H9 (cell line): Measurements from ENCODE around the gene LENG1. TPM values are rescaled to one million over a fixed set of nuclear protein-coding genes. Genes with fewer than 3 reads are reported as not detected.

Source experiments
- DNase-seq: peaks from one replicate; pipeline ENCODE4 v3.0.0-alpha.2; 2017
- H2AFZ ChIP-seq: one replicate; pipeline ENCODE4 v1.6.1; 2013; ENCODE audit warnings: mild to moderate bottlenecking, low read length, control low read depth, moderate library complexity
- H2AK5ac ChIP-seq: 2 replicates; pipeline ENCODE4 v1.6.1; 2013; ENCODE audit warnings: low read length, control low read depth, mixed read lengths; ENCODE audit not compliant: insufficient read length
- H2BK120ac ChIP-seq: one replicate; pipeline ENCODE4 v1.6.1; 2013; ENCODE audit warnings: low read depth, mild to moderate bottlenecking, low read length, control low read depth, inconsistent platforms; ENCODE audit not compliant: poor library complexity, severe bottlenecking
- H2BK12ac ChIP-seq: 2 replicates; pipeline ENCODE4 v1.6.1; 2013; ENCODE audit warnings: low read length, control low read depth, mixed read lengths, low read depth; ENCODE audit not compliant: insufficient read length
- H2BK15ac ChIP-seq: 2 replicates; pipeline ENCODE4 v1.6.1; 2013; ENCODE audit warnings: low read depth, low read length, control low read depth
- H2BK20ac ChIP-seq: one replicate; pipeline ENCODE4 v1.6.1; 2013; ENCODE audit warnings: low read depth, mild to moderate bottlenecking, low read length, control low read depth, inconsistent platforms; ENCODE audit not compliant: poor library complexity, severe bottlenecking
- H2BK5ac ChIP-seq: 2 replicates; pipeline ENCODE4 v1.6.1; 2013; ENCODE audit warnings: low read length, control low read depth, mixed read lengths; ENCODE audit not compliant: insufficient read length
- H3K14ac ChIP-seq: 2 replicates; pipeline ENCODE4 v1.6.1; 2013; ENCODE audit warnings: low read length, control low read depth; ENCODE audit not compliant: insufficient read depth
- H3K18ac ChIP-seq: 2 replicates; pipeline ENCODE4 v1.6.1; 2013; ENCODE audit warnings: low read depth, mild to moderate bottlenecking, mixed read lengths, low read length, control low read depth; ENCODE audit not compliant: insufficient read length
- H3K23ac ChIP-seq: 2 replicates; pipeline ENCODE4 v1.6.1; 2013; ENCODE audit warnings: low read length, control low read depth, mixed read lengths, low read depth; ENCODE audit not compliant: insufficient read length
- H3K23me2 ChIP-seq: 2 replicates; pipeline ENCODE4 v1.6.1; 2013; ENCODE audit warnings: low read depth, mild to moderate bottlenecking, mixed read lengths, low read length, control low read depth; ENCODE audit not compliant: insufficient read length, poor library complexity, severe bottlenecking
- H3K27ac ChIP-seq: 2 replicates; pipeline ENCODE4 v1.5.1; 2013; ENCODE audit warnings: low read length, control low read depth, mixed read lengths, low read depth; ENCODE audit not compliant: insufficient read length
- H3K27me3 ChIP-seq: 2 replicates; pipeline ENCODE4 v1.6.1; 2013; ENCODE audit warnings: low read length, control low read depth, inconsistent platforms; ENCODE audit not compliant: insufficient read depth
- H3K4ac ChIP-seq: 2 replicates; pipeline ENCODE4 v1.6.1; 2013; ENCODE audit warnings: low read depth, mild to moderate bottlenecking, control low read depth, inconsistent platforms, low read length, moderate library complexity
- H3K4me1 ChIP-seq: 2 replicates; pipeline ENCODE4 v1.6.1; 2013; ENCODE audit warnings: low read length, control low read depth, inconsistent platforms; ENCODE audit not compliant: insufficient read depth
- H3K4me2 ChIP-seq: 2 replicates; pipeline ENCODE4 v1.6.1; 2013; ENCODE audit warnings: low read length, control low read depth, mixed read lengths; ENCODE audit not compliant: insufficient read length, insufficient read depth
- H3K56ac ChIP-seq: 2 replicates; pipeline ENCODE4 v1.6.1; 2013; ENCODE audit warnings: low read depth, mild to moderate bottlenecking, mixed read lengths, low read length, control low read depth; ENCODE audit not compliant: insufficient read length
- H3K79me1 ChIP-seq: 2 replicates; pipeline ENCODE4 v1.6.1; 2013; ENCODE audit warnings: low read depth, mild to moderate bottlenecking, moderate library complexity, low read length, control low read depth, inconsistent platforms; ENCODE audit not compliant: insufficient read depth, poor library complexity, severe bottlenecking
- H3K79me2 ChIP-seq: 2 replicates; pipeline ENCODE4 v1.6.1; 2013; ENCODE audit warnings: low read length, control low read depth, inconsistent platforms; ENCODE audit not compliant: insufficient read depth
- H3K9ac ChIP-seq: 2 replicates; pipeline ENCODE4 v1.6.1; 2013; ENCODE audit warnings: low read length, control low read depth, mixed read lengths; ENCODE audit not compliant: insufficient read length; ENCODE audit errors: extremely low read depth
- H3K9me3 ChIP-seq: one replicate; pipeline ENCODE4 v1.6.1; 2013; ENCODE audit warnings: low read depth, low read length, inconsistent platforms; ENCODE audit not compliant: control insufficient read depth
- H3T11ph ChIP-seq: one replicate; pipeline ENCODE4 v1.6.1; 2013; ENCODE audit warnings: mild to moderate bottlenecking, low read length, control low read depth, inconsistent platforms
- H4K20me1 ChIP-seq: one replicate; pipeline ENCODE4 v1.6.1; 2013; ENCODE audit not compliant: control insufficient read depth, insufficient read length, insufficient read depth
- H4K5ac ChIP-seq: 2 replicates; pipeline ENCODE4 v1.6.1; 2013; ENCODE audit warnings: low read depth, mild to moderate bottlenecking, mixed read lengths, low read length, control low read depth; ENCODE audit not compliant: insufficient read length
- H4K8ac ChIP-seq: replicated peaks from 2 replicates; pipeline ENCODE4 v1.6.1; 2013; ENCODE audit warnings: low read length, control low read depth, mixed read lengths, low read depth; ENCODE audit not compliant: insufficient read length
- H4K91ac ChIP-seq: 2 replicates; pipeline ENCODE4 v1.6.1; 2013; ENCODE audit warnings: low read depth, mild to moderate bottlenecking, moderate library complexity, mixed read lengths, low read length, control low read depth; ENCODE audit not compliant: insufficient read length
- H3K27ac Mint-ChIP-seq, 3 experiments: 2 replicates in 2 of 3; 3 replicates in 1 of 3; pipeline ENCODE4 v1.8.0; 2020 to 2021; ENCODE audit warnings: mixed read lengths in 3 of 3, mild to moderate bottlenecking in 1 of 3, moderate library complexity in 1 of 3
- H3K27me3 Mint-ChIP-seq: 2 replicates; pipeline ENCODE4 v1.8.0; 2021; ENCODE audit warnings: low read depth, mild to moderate bottlenecking, moderate library complexity, mixed read lengths
- H3K36me3 Mint-ChIP-seq, 3 experiments: 2 replicates in 2 of 3; 3 replicates in 1 of 3; pipeline ENCODE4 v1.8.0; 2020 to 2021; ENCODE audit warnings: low read depth in 3 of 3, mixed read lengths in 3 of 3; ENCODE audit not compliant: insufficient read depth in 1 of 3
- H3K4me1 Mint-ChIP-seq, 2 experiments: 2 replicates each; pipeline ENCODE4 v1.8.0; 2020; ENCODE audit warnings: mixed read lengths in 2 of 2
- H3K4me3 Mint-ChIP-seq, 2 experiments: 2 replicates in 1 of 2; 3 replicates in 1 of 2; pipeline ENCODE4 v1.8.0; 2020 to 2021; ENCODE audit warnings: mild to moderate bottlenecking in 2 of 2, mixed read lengths in 2 of 2, moderate library complexity in 1 of 2
- H3K9me3 Mint-ChIP-seq, 2 experiments: 2 replicates in 1 of 2; 3 replicates in 1 of 2; pipeline ENCODE4 v1.8.0; 2020; ENCODE audit warnings: mild to moderate bottlenecking in 2 of 2, mixed read lengths in 2 of 2, moderate library complexity in 1 of 2
- WGBS: extraction: QIAGEN DNeasy Blood & Tissue Kit; methylation state at CpG from one replicate; pipeline ENCODE4 v1.1.7; 2013; ENCODE audit warnings: missing lambda C conversion rate, low lambda C conversion rate, mixed read lengths; ENCODE audit not compliant: insufficient read length; ENCODE audit errors: extremely low coverage; 5-methylcytosine and 5-hydroxymethylcytosine counted together
- total RNA-seq: library from RNA; stranded (reverse); gene quantifications from 2 replicates; pipeline ENCODE4 v1.2.1, GENCODE V29; 2021
- TF ChIP-seq, protein P1 (sequence below): fragments of 200-600 bp; sonication (generic); conservative IDR thresholded peaks from 3 replicates; pipeline ENCODE4 v1.8.0; 2021; ENCODE audit warnings: antibody characterized with exemption, mild to moderate bottlenecking

LENG1 gene
- total RNA-seq, 1 experiment from 2014 or later = 7.1 TPM

DNA sequence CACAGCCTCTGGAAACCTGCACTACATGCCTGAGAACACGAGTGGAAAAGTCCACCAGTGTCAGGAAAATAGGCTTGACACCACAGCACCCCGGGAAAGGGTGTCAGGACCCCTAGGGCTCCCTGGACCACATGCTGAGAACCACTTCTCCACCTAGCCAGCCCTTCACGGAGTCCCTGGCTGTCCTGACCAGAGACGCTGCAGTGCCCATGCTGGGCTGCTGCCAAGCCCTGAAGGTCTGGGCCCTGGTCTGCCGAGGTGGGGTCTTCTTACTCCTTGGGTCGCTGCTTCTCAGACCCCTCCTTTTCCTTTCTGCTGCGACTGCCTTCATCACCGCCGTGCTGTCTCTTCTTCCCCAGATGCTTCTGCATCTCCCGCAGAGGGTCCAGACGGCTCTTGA, 3.0 kb downstream of the LENG1 start:
- Histone ChIP-seq H4K8ac (no peak overlapping the region), H3K79me2 (no peaks in the 10 kb centered on the region; the same call in 1 of the 2 replicates), H3K27me3 (no peaks in the 10 kb centered on the region), H2BK12ac (no peak overlapping the region), H2AFZ (no peak overlapping the region), H3K14ac (no peak overlapping the region), H2AK5ac (no peak overlapping the region), H2BK20ac (no peak overlapping the region), H3K4me1 (no peaks in the 10 kb centered on the region), H4K91ac (no peak overlapping the region), H3K9me3 (no peaks in the 10 kb centered on the region), H4K5ac (no peak overlapping the region), H3K18ac (no peak overlapping the region), H4K20me1 (no peaks in the 10 kb centered on the region), H3K23me2 (peaks cover 13% of the 10 kb centered on the region), H3K56ac (no peak overlapping the region), H3K27ac (no peak overlapping the region), H3K79me1 (no peaks in the 10 kb centered on the region), H3K23ac (no peak overlapping the region), H3K9ac (no peak overlapping the region), H2BK5ac (no peak overlapping the region), H3K4ac (no peak overlapping the region), H3T11ph (no peak overlapping the region), H2BK15ac (no peak overlapping the region), H3K4me2 (no peak overlapping the region), H2BK120ac (no peak overlapping the region)
- Mint-ChIP-seq H3K36me3 (peaks cover 32 to 60% (median 59%) of the 10 kb centered on the region in 3 experiments), H3K27ac (no peak overlapping the region), H3K27me3 (peaks cover 6% of the 10 kb centered on the region), H3K9me3 (no peaks in the 10 kb centered on the region; a peak in 1 of 5 replicates), H3K4me3 (no peak overlapping the region; a peak in 1 of 5 replicates), H3K4me1 (peaks cover 13 to 16% of the 10 kb centered on the region in 2 experiments)
- DNase-seq = no peak
- WGBS = no CpG with 5 or more reads among the region's 11 CpGs
- TF ChIP-seq, protein P1, sequence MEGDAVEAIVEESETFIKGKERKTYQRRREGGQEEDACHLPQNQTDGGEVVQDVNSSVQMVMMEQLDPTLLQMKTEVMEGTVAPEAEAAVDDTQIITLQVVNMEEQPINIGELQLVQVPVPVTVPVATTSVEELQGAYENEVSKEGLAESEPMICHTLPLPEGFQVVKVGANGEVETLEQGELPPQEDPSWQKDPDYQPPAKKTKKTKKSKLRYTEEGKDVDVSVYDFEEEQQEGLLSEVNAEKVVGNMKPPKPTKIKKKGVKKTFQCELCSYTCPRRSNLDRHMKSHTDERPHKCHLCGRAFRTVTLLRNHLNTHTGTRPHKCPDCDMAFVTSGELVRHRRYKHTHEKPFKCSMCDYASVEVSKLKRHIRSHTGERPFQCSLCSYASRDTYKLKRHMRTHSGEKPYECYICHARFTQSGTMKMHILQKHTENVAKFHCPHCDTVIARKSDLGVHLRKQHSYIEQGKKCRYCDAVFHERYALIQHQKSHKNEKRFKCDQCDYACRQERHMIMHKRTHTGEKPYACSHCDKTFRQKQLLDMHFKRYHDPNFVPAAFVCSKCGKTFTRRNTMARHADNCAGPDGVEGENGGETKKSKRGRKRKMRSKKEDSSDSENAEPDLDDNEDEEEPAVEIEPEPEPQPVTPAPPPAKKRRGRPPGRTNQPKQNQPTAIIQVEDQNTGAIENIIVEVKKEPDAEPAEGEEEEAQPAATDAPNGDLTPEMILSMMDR = no peak
